HepG2 (cell line): ENCODE measurements around the gene FITM1. TPM values are rescaled to one million over a fixed set of nuclear protein-coding genes. Genes with fewer than 3 reads are reported as not detected.

ENCODE experiments used
- ATRX ChIP-seq: sonication (generic); formaldehyde crosslinking; IDR thresholded peaks from 2 replicates; pipeline ENCODE4 v1.4.0; 2020; ENCODE audit warnings: missing genetic modification reagents, borderline replicate concordance
- CENPT ChIP-seq: sonication (generic); formaldehyde crosslinking; IDR thresholded peaks from 2 replicates; pipeline ENCODE4 v1.8.0; 2022; ENCODE audit warnings: low read depth, mild to moderate bottlenecking, moderate library complexity, missing genetic modification reagents
- GATAD2A ChIP-seq: IDR thresholded peaks from 2 replicates; pipeline ENCODE4 v1.6.1; 2016
- KMT2A ChIP-seq: sonication (generic); formaldehyde crosslinking; IDR thresholded peaks from 2 replicates; pipeline ENCODE4 v1.4.0; 2020; ENCODE audit warnings: missing genetic modification reagents
- MBD4 ChIP-seq: IDR thresholded peaks from 2 replicates; pipeline ENCODE4 v1.6.1; 2012; ENCODE audit warnings: low read length, inconsistent platforms, borderline replicate concordance
- MIXL1 ChIP-seq: IDR thresholded peaks from 2 replicates; pipeline ENCODE4 v1.6.1; 2016
- RCOR2 ChIP-seq: IDR thresholded peaks from 2 replicates; pipeline ENCODE4 v1.6.1; 2016; ENCODE audit warnings: missing biosample characterization, missing genetic modification reagents
- ZNF557 ChIP-seq: sonication (generic); formaldehyde crosslinking; IDR thresholded peaks from 2 replicates; pipeline ENCODE4 v1.4.0; 2020; ENCODE audit warnings: missing genetic modification reagents
- ZNF780A ChIP-seq: sonication (generic); formaldehyde crosslinking; IDR thresholded peaks from 2 replicates; pipeline ENCODE4 v1.8.0; 2022; ENCODE audit warnings: mild to moderate bottlenecking, missing genetic modification reagents, moderate library complexity
- ZNF816 ChIP-seq: sonication (generic); formaldehyde crosslinking; IDR thresholded peaks from 2 replicates; pipeline ENCODE4 v1.8.0; 2022; ENCODE audit warnings: missing genetic modification reagents, mild to moderate bottlenecking, borderline replicate concordance
- polyA plus RNA-seq, 8 experiments: library from polyadenylated mRNA; depleted of rRNA in 3 of 8; stranded (reverse) in 7 of 8; unstranded in 1 of 8; fragments of >200 nt; fragmentation: Illumina TruSeq in 4 of 8; extraction: Trizol in 4 of 8; gene quantifications; 2 replicates each; pipeline versions ENCODE4 v1.2.1 to v1.2.3, GENCODE V29; 2011 to 2016; ENCODE audit warnings: low read depth in 4 of 8, missing spikeins in 1 of 8, mixed read lengths in 1 of 8; ENCODE audit not compliant: insufficient read depth in 1 of 8
- total RNA-seq, 5 experiments: library from RNA; depleted of rRNA; stranded (reverse); fragments of >200 nt; fragmentation: Illumina TruSeq; extraction: Trizol; gene quantifications; 2 replicates each; pipeline ENCODE4 v1.2.3, GENCODE V29; 2016; ENCODE audit warnings: low read depth in 1 of 5
- TF ChIP-seq, protein P1 (sequence below): sonication (generic); formaldehyde crosslinking; IDR thresholded peaks from 2 replicates; pipeline ENCODE4 v1.4.0; 2020; ENCODE audit warnings: missing genetic modification reagents, borderline replicate concordance
- TF ChIP-seq, protein P2 (sequence below): sonication (generic); formaldehyde crosslinking; IDR thresholded peaks from 2 replicates; pipeline ENCODE4 v1.5.0; 2020; ENCODE audit warnings: mild to moderate bottlenecking, missing genetic modification reagents
- TF ChIP-seq, protein P3 (sequence below): sonication (generic); formaldehyde crosslinking; IDR thresholded peaks from 2 replicates; pipeline ENCODE4 v1.5.0; 2020; ENCODE audit warnings: missing genetic modification reagents
- TF ChIP-seq, protein P4 (sequence below): sonication (generic); formaldehyde crosslinking; IDR thresholded peaks from 2 replicates; pipeline ENCODE4 v1.4.0; 2020; ENCODE audit warnings: mild to moderate bottlenecking, missing genetic modification reagents
- TF ChIP-seq, protein P5 (sequence below): sonication (generic); formaldehyde crosslinking; IDR thresholded peaks from 2 replicates; pipeline ENCODE4 v1.5.0; 2020; ENCODE audit warnings: mild to moderate bottlenecking, missing genetic modification reagents, borderline replicate concordance
- TF ChIP-seq, protein P6 (sequence below): sonication (generic); formaldehyde crosslinking; IDR thresholded peaks from 2 replicates; pipeline ENCODE4 v1.5.0; 2020; ENCODE audit warnings: missing genetic modification reagents

Gene FITM1
- total and polyA plus RNA-seq, 2 of the 13 experiments (the other 11 are each of a cell fraction or from before 2014, with no cell fraction given), result 2.7 to 5.8 TPM

DNA sequence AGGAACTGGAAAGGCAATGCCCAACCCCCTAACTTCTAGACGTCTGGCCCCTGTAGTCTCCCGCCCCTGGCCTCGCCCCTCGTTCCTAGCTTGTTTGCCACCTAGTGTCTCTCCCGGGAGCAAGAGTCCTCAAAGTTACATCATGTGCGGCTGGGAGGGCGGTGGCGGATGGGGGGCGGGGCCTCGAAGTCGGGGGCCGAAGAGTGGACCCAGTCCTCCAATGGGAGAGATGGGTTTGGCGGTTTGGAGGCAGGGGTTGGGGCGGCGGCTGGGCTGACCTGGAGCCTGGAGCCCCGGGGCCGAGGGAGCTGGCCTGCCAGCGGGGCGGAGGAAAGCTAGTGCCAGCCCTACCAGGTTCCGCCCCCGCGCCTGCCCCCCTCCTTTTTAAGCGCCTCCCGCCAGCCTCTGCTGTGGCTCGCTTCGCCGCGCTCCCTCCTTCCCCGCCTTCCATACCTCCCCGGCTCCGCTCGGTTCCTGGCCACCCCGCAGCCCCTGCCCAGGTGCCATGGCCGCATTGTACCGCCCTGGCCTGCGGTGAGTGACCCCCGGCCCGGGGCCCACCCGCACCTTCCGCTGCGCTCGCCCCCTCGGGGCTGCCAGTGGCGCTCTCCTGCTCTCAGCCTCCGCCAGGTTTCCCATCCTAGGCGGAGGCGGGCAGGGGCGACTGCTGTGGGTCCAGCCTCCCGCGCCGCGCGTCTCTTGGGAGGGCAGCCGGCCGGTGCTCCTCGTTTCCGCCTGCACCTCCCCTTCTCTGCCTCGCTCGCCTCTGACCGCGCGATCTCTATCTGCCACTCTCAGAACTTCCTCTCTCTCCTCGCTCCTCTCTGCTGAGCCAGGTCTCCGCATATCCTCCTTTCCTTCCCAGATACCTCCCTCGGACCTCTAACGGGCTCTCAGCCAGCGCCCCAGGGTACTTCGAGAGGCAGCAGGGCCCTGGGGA, 36.3 kb upstream of the FITM1 start, which contains the start of gene PCK2 (continued):
- TF ChIP-seq, protein P1, sequence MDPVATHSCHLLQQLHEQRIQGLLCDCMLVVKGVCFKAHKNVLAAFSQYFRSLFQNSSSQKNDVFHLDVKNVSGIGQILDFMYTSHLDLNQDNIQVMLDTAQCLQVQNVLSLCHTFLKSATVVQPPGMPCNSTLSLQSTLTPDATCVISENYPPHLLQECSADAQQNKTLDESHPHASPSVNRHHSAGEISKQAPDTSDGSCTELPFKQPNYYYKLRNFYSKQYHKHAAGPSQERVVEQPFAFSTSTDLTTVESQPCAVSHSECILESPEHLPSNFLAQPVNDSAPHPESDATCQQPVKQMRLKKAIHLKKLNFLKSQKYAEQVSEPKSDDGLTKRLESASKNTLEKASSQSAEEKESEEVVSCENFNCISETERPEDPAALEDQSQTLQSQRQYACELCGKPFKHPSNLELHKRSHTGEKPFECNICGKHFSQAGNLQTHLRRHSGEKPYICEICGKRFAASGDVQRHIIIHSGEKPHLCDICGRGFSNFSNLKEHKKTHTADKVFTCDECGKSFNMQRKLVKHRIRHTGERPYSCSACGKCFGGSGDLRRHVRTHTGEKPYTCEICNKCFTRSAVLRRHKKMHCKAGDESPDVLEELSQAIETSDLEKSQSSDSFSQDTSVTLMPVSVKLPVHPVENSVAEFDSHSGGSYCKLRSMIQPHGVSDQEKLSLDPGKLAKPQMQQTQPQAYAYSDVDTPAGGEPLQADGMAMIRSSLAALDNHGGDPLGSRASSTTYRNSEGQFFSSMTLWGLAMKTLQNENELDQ (CRISPR knock-in tag), result no peak; the same call in none of the 2 replicates
- peak; percentile 19 for TF ChIP-seq ATRX (CRISPR knock-in tag)
- TF ChIP-seq, protein P2, sequence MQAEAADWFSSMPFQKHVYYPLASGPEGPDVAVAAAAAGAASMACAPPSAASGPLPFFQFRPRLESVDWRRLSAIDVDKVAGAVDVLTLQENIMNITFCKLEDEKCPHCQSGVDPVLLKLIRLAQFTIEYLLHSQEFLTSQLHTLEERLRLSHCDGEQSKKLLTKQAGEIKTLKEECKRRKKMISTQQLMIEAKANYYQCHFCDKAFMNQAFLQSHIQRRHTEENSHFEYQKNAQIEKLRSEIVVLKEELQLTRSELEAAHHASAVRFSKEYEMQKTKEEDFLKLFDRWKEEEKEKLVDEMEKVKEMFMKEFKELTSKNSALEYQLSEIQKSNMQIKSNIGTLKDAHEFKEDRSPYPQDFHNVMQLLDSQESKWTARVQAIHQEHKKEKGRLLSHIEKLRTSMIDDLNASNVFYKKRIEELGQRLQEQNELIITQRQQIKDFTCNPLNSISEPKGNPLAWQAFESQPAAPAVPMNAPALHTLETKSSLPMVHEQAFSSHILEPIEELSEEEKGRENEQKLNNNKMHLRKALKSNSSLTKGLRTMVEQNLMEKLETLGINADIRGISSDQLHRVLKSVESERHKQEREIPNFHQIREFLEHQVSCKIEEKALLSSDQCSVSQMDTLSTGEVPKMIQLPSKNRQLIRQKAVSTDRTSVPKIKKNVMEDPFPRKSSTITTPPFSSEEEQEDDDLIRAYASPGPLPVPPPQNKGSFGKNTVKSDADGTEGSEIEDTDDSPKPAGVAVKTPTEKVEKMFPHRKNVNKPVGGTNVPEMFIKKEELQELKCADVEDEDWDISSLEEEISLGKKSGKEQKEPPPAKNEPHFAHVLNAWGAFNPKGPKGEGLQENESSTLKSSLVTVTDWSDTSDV (CRISPR knock-in tag), result no peak
- TF ChIP-seq, protein P3, sequence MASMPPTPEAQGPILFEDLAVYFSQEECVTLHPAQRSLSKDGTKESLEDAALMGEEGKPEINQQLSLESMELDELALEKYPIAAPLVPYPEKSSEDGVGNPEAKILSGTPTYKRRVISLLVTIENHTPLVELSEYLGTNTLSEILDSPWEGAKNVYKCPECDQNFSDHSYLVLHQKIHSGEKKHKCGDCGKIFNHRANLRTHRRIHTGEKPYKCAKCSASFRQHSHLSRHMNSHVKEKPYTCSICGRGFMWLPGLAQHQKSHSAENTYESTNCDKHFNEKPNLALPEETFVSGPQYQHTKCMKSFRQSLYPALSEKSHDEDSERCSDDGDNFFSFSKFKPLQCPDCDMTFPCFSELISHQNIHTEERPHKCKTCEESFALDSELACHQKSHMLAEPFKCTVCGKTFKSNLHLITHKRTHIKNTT, result peak; percentile 92; the same call in 1 of the 2 replicates
- no peak for TF ChIP-seq ZNF816 (CRISPR knock-in tag)
- TF ChIP-seq RCOR2 (CRISPR knock-in tag), result peak; percentile 24; the same call in 1 of the 2 replicates
- TF ChIP-seq, protein P4, sequence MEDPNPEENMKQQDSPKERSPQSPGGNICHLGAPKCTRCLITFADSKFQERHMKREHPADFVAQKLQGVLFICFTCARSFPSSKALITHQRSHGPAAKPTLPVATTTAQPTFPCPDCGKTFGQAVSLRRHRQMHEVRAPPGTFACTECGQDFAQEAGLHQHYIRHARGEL (CRISPR knock-in tag), result peak; percentile 98
- peak; percentile 93 for TF ChIP-seq KMT2A (CRISPR knock-in tag)
- peak; percentile 80 for TF ChIP-seq ZNF557 (CRISPR knock-in tag)
- TF ChIP-seq CENPT (CRISPR knock-in tag), result no peak
- TF ChIP-seq MBD4, result no peak
- TF ChIP-seq ZNF780A, result no peak
- TF ChIP-seq MIXL1, result peak; percentile 71; the same call in 1 of the 2 replicates
- TF ChIP-seq, protein P5, sequence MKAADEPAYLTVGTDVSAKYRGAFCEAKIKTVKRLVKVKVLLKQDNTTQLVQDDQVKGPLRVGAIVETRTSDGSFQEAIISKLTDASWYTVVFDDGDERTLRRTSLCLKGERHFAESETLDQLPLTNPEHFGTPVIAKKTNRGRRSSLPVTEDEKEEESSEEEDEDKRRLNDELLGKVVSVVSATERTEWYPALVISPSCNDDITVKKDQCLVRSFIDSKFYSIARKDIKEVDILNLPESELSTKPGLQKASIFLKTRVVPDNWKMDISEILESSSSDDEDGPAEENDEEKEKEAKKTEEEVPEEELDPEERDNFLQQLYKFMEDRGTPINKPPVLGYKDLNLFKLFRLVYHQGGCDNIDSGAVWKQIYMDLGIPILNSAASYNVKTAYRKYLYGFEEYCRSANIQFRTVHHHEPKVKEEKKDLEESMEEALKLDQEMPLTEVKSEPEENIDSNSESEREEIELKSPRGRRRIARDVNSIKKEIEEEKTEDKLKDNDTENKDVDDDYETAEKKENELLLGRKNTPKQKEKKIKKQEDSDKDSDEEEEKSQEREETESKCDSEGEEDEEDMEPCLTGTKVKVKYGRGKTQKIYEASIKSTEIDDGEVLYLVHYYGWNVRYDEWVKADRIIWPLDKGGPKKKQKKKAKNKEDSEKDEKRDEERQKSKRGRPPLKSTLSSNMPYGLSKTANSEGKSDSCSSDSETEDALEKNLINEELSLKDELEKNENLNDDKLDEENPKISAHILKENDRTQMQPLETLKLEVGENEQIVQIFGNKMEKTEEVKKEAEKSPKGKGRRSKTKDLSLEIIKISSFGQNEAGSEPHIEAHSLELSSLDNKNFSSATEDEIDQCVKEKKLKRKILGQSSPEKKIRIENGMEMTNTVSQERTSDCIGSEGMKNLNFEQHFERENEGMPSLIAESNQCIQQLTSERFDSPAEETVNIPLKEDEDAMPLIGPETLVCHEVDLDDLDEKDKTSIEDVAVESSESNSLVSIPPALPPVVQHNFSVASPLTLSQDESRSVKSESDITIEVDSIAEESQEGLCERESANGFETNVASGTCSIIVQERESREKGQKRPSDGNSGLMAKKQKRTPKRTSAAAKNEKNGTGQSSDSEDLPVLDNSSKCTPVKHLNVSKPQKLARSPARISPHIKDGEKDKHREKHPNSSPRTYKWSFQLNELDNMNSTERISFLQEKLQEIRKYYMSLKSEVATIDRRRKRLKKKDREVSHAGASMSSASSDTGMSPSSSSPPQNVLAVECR (CRISPR knock-in tag), result no peak
- TF ChIP-seq, protein P6, sequence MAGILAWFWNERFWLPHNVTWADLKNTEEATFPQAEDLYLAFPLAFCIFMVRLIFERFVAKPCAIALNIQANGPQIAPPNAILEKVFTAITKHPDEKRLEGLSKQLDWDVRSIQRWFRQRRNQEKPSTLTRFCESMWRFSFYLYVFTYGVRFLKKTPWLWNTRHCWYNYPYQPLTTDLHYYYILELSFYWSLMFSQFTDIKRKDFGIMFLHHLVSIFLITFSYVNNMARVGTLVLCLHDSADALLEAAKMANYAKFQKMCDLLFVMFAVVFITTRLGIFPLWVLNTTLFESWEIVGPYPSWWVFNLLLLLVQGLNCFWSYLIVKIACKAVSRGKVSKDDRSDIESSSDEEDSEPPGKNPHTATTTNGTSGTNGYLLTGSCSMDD (CRISPR knock-in tag), result peak; percentile 88; the same call in 1 of the 2 replicates
- peak; percentile 97 for TF ChIP-seq GATAD2A
